Progenitor cell of endocrine pancreas (in vitro differentiated cells): ENCODE data around the gene VDAC1. TPM values are rescaled to one million over a fixed set of nuclear protein-coding genes. Genes with fewer than 3 reads are reported as not detected.

Experiments used
- DNase-seq: peaks from one replicate; pipeline ENCODE4 v3.0.0; 2021; ENCODE audit warnings: low spot score; ENCODE audit not compliant: unreplicated experiment
- H3K27ac Mint-ChIP-seq: 2 replicates; pipeline ENCODE4 v1.8.0; 2021; ENCODE audit warnings: mild to moderate bottlenecking, moderate library complexity, mixed read lengths
- H3K27me3 Mint-ChIP-seq: 2 replicates; pipeline ENCODE4 v1.8.0; 2021; ENCODE audit warnings: mixed read lengths
- H3K36me3 Mint-ChIP-seq: 2 replicates; pipeline ENCODE4 v1.8.0; 2022; ENCODE audit warnings: mixed read lengths; ENCODE audit not compliant: insufficient read depth
- H3K4me1 Mint-ChIP-seq: 2 replicates; pipeline ENCODE4 v1.8.0; 2021; ENCODE audit warnings: low read depth, mixed read lengths
- H3K4me3 Mint-ChIP-seq: 2 replicates; pipeline ENCODE4 v1.8.0; 2021; ENCODE audit warnings: low read depth, mild to moderate bottlenecking, moderate library complexity, mixed read lengths
- H3K9me3 Mint-ChIP-seq: 2 replicates; pipeline ENCODE4 v1.8.0; 2021; ENCODE audit warnings: low read depth, mixed read lengths
- total RNA-seq: library from RNA; stranded (reverse); gene quantifications from 2 replicates; pipeline ENCODE4 v1.2.1, GENCODE V29; 2021
- TF ChIP-seq, protein P1 (sequence below): fragments of 200-600 bp; sonication (generic); IDR thresholded peaks from one replicate; pipeline ENCODE4 v1.5.0; 2021; ENCODE audit warnings: antibody characterized with exemption, mild to moderate bottlenecking; ENCODE audit not compliant: unreplicated experiment

Gene VDAC1
- total RNA-seq, 1 donor from 2014 or later, result 123 TPM

DNA sequence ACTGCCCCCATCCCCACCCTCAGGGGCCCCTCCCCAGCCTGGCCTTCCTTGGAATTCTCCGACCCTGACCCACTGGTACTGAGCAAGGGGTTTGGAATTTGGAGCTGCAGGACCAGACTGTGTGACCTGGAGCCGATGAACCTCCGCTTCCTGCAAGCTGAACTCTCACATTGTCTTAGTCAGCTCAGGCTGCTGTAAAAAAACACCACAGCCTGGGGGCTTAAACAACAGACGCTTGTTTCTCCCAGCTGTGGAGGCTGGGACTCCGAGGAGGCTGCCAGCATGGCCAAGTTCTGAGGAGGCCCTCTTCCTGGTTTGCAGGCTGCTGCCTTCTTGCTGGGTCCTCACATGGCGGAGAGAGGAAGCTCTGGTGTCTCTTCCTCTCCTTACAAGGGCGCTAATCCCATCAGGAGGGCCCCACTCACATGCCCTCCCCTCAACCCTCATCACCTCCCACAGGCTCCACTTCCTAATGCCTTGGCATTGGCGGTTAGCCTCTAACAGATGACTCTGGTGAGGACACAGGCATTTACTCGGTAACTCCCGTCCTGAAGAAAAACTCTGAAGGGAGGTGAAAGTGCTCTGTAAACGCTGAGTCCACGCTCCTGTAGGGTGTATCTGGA lies 78.8 kb downstream of the VDAC1 start:
- TF ChIP-seq, protein P1, sequence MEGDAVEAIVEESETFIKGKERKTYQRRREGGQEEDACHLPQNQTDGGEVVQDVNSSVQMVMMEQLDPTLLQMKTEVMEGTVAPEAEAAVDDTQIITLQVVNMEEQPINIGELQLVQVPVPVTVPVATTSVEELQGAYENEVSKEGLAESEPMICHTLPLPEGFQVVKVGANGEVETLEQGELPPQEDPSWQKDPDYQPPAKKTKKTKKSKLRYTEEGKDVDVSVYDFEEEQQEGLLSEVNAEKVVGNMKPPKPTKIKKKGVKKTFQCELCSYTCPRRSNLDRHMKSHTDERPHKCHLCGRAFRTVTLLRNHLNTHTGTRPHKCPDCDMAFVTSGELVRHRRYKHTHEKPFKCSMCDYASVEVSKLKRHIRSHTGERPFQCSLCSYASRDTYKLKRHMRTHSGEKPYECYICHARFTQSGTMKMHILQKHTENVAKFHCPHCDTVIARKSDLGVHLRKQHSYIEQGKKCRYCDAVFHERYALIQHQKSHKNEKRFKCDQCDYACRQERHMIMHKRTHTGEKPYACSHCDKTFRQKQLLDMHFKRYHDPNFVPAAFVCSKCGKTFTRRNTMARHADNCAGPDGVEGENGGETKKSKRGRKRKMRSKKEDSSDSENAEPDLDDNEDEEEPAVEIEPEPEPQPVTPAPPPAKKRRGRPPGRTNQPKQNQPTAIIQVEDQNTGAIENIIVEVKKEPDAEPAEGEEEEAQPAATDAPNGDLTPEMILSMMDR, result no peak
- no peak overlapping the region for H3K27ac Mint-ChIP-seq
- no peak overlapping the region for H3K4me3 Mint-ChIP-seq
- no peaks in the 10 kb centered on the region for H3K9me3 Mint-ChIP-seq
- H3K36me3 Mint-ChIP-seq, result no peaks in the 10 kb centered on the region
- DNase-seq, result no peak
- H3K4me1 Mint-ChIP-seq, result peaks cover 15% of the 10 kb centered on the region
- H3K27me3 Mint-ChIP-seq, result peaks cover 14% of the 10 kb centered on the region

DNA sequence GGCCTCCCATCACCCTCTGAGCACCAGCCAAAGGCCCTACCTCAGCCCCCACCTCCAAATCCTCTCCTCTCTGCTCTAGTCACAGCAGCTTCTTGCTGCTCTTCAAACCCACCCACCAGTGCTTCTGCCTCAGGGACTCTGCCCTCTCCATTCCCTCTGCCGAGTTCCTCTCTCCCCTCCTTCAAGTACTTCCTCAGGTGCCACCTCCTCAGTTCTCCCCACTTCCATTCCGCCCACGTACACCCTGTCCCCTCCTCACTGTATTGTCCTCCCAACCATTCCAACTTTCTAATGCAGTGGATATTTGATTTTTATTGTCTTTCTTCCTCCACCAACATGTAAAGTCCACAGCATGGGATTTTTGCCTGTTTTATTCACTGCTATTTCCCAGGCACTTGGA lies 79.5 kb downstream of the VDAC1 start:
- TF ChIP-seq, protein P1, result no peak
- DNase-seq, result no peak
- peaks cover 15% of the 10 kb centered on the region for H3K4me1 Mint-ChIP-seq
- no peaks in the 10 kb centered on the region for H3K9me3 Mint-ChIP-seq
- no peak overlapping the region for H3K4me3 Mint-ChIP-seq
- no peaks in the 10 kb centered on the region for H3K36me3 Mint-ChIP-seq
- no peak overlapping the region for H3K27ac Mint-ChIP-seq
- peaks cover 14% of the 10 kb centered on the region for H3K27me3 Mint-ChIP-seq

DNA sequence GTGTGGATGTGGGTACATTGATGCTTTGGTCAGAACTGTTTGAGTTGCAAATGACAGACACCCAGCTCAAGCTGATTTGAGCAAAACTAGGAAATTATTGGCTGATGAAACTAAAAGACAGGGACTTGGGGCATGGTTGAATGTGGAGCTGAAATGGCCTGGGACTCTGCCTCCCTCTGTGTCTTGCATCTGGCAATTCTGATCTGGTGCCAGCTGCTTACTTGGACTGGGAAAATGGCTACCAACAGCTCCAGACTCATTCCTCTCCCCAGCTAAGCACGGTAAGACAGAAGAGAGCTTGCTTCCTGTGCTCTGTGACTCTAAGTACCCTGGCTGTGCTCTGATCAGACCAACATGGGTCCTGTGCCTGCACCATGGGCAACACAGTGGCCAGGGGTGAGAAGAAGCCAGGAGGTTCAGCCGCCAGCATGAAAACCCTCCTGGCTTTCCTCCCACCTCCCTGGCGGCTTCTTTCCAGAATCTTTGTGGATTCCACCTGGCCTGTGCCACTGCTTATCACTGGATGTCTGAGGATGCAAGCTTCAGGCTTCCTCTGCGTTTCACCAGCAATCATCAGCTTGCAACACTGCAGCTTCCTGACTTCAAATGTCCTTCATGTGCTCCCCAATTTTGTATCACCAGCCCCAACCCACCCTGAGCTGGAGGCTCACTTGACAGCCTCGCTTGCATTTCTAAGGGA lies 80.4 kb downstream of the VDAC1 start:
- Mint-ChIP-seq H3K36me3 (no peaks in the 10 kb centered on the region), H3K4me3 (no peak overlapping the region), H3K4me1 (peaks cover 15% of the 10 kb centered on the region), H3K27me3 (peaks cover 14% of the 10 kb centered on the region), H3K27ac (no peak overlapping the region), H3K9me3 (no peaks in the 10 kb centered on the region)
- no peak for DNase-seq
- TF ChIP-seq, protein P1, result no peak

DNA sequence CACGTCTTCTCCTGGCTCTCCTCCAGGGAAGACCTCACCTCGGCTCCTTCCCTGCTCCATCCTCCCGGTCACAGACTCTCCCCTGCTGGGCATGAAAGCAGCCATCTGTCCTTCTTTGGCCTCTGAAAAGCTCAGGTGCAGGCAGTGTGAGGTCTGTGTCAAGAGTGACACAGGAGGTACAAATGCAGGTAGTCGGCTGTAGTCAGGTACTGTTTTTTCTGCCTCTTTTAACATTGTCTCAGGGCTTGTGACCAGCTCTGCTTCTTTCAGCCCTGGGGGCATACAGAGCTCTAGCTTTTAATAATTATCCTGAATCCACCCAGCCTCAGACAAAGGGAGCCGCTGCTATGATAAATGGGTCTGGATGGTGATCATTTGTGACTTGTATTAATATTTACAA lies 82.8 kb downstream of the VDAC1 start:
- H3K36me3 Mint-ChIP-seq, result no peaks in the 10 kb centered on the region
- H3K4me3 Mint-ChIP-seq, result no peak overlapping the region
- TF ChIP-seq, protein P1, result no peak
- H3K9me3 Mint-ChIP-seq, result no peaks in the 10 kb centered on the region
- peak overlapping the region; percentile 65 for H3K27ac Mint-ChIP-seq
- H3K27me3 Mint-ChIP-seq, result peaks cover 14% of the 10 kb centered on the region
- H3K4me1 Mint-ChIP-seq, result peaks cover 24% of the 10 kb centered on the region
- DNase-seq, result no peak

Other genes with a start within 250 kb of the VDAC1 start
- 52.0 and 58.5 TPM in 2 replicates for gene C5orf15, start 36.4 kb downstream of the VDAC1 start, total RNA-seq
- gene TCF7, start 109.7 kb upstream of the VDAC1 start, total RNA-seq, result 14.4 and 16.6 TPM in 2 replicates
- gene SKP1, start 172.0 kb upstream of the VDAC1 start, total RNA-seq, result 339 and 358 TPM in 2 replicates
- gene PPP2CA, start 221.1 kb upstream of the VDAC1 start, total RNA-seq, result 157 and 164 TPM in 2 replicates